Ascending aorta (tissue), 2 donors: ENCODE measurements around the gene C2CD4A. TPM values are rescaled to one million over a fixed set of nuclear protein-coding genes. Genes with fewer than 3 reads are reported as not detected.

Experiments used
- DNase-seq, 2 donors: peaks; one replicate each; pipeline ENCODE4 v3.0.0-alpha.2; 2019; ENCODE audit warnings: low spot score in 2 of 2
- H3K27ac ChIP-seq, 2 donors: fragments of 200-600 bp; sonication (generic); one replicate each; pipeline ENCODE4 v1.5.1; 2016 to 2017; ENCODE audit warnings: mild to moderate bottlenecking in 1 of 2
- H3K27me3 ChIP-seq: fragments of 200-600 bp; sonication (generic); one replicate; pipeline ENCODE4 v1.5.1; 2017
- H3K36me3 ChIP-seq, 2 donors: fragments of 200-600 bp; sonication (generic); one replicate each; pipeline ENCODE4 v1.5.1; 2016
- H3K4me1 ChIP-seq, 2 donors: fragments of 200-600 bp; sonication (generic); one replicate each; pipeline ENCODE4 v1.5.1; 2016 to 2017; ENCODE audit warnings: mild to moderate bottlenecking in 1 of 2
- H3K4me3 ChIP-seq, 2 donors: fragments of 200-600 bp; sonication (generic); one replicate each; pipeline ENCODE4 v1.5.1; 2016 to 2017; ENCODE audit warnings: mild to moderate bottlenecking in 1 of 2
- H3K9me3 ChIP-seq, 2 donors: fragments of 200-600 bp; sonication (generic); one replicate each; pipeline ENCODE4 v1.5.1; 2016
- CTCF ChIP-seq, 3 experiments: fragments of 200-600 bp in 2 of 3; fragments of 450-650 bp in 1 of 3; sonication (generic) in 2 of 3; IDR thresholded peaks; one replicate each; pipeline ENCODE4 v1.5.1; 2016 to 2019; ENCODE audit warnings: antibody characterized with exemption in 3 of 3, mild to moderate bottlenecking in 1 of 3, moderate library complexity in 1 of 3
- intact Hi-C: fragments of 100-400 bp; cut with DNase I; formaldehyde crosslinking; loops from one replicate; pipeline ENCODE4 v1.15.1; 2023
- total RNA-seq: library from RNA; depleted of rRNA; stranded (reverse); fragments of >200 nt; gene quantifications from one replicate; pipeline ENCODE4 v1.1.0, GENCODE V29; 2016

Gene C2CD4A
- total RNA-seq, 1 donor from 2014 or later = not detected

- intact Hi-C loops = no loop called here
Observed at GRCh38 chr15:62058327-62059028, 8.3 kb upstream of the C2CD4A start.

GRCh38 chr15:62059108-62059815 lies 7.5 kb upstream of the C2CD4A start:
- intact Hi-C loops = no loop called here
- Histone ChIP-seq H3K27ac (peak overlapping the region; percentile 90 to 91), H3K4me3 (peak overlapping the region; percentile 90 to 93), H3K27me3 (no peaks in the 10 kb centered on the region), H3K9me3 (no peaks in the 10 kb centered on the region), H3K4me1 (peaks cover 2 to 3% of the 10 kb centered on the region in 2 donors), H3K36me3 (no peaks in the 10 kb centered on the region)
- no peak for DNase-seq
- TF ChIP-seq CTCF (IDR thresholded peaks at IDR 0.05) = no peak

More at GRCh38 chr15:62058327-62059028, 8.3 kb upstream of the C2CD4A start:
- H3K27me3 ChIP-seq = no peaks in the 10 kb centered on the region
- no peak for DNase-seq
- no peaks in the 10 kb centered on the region for H3K9me3 ChIP-seq
- H3K36me3 ChIP-seq = no peaks in the 10 kb centered on the region
- no peak overlapping the region for H3K27ac ChIP-seq
- TF ChIP-seq CTCF (IDR thresholded peaks at IDR 0.05) = no peak
- peaks cover 2 to 3% of the 10 kb centered on the region in 2 donors for H3K4me1 ChIP-seq
- no peak overlapping the region for H3K4me3 ChIP-seq

- Histone ChIP-seq H3K9me3 (no peaks in the 10 kb centered on the region), H3K27me3 (no peaks in the 10 kb centered on the region), H3K36me3 (no peaks in the 10 kb centered on the region), H3K4me3 (peak overlapping the region; percentile 90 to 93), H3K4me1 (peaks cover 2 to 3% of the 10 kb centered on the region in 2 donors), H3K27ac (peak overlapping the region; percentile 90 to 91)
- intact Hi-C loops = no loop called here
- DNase-seq = peak in 1 of 2 donors; percentile 66
- TF ChIP-seq CTCF (IDR thresholded peaks at IDR 0.05) = no peak
Observed at GRCh38 chr15:62059816-62060112, 7.0 kb upstream of the C2CD4A start.

GRCh38 chr15:62060113-62060895 lies 6.5 kb upstream of the C2CD4A start, which contains the start of gene VPS13C:
TSS of gene VPS13C (minus strand) at chr15:62060447. CDS start at chr15:62060374, 73 bp downstream.
- Histone ChIP-seq H3K4me1 (peaks cover 2 to 3% of the 10 kb centered on the region in 2 donors), H3K27ac (peak within 1 kb of the TSS; percentile 90 to 91), H3K4me3 (peak within 1 kb of the TSS; percentile 90 to 93), H3K27me3 (no peaks in the 10 kb centered on the region), H3K36me3 (no peaks in the 10 kb centered on the region), H3K9me3 (no peaks in the 10 kb centered on the region)
- peak; percentile 75 to 96 for DNase-seq
- intact Hi-C loops = no loop called here
- peak; percentile 60 to 85 (median 82) for TF ChIP-seq CTCF (IDR thresholded peaks at IDR 0.05)

- TF ChIP-seq CTCF (IDR thresholded peaks at IDR 0.05) = no peak
- Histone ChIP-seq H3K36me3 (no peaks in the 10 kb centered on the region), H3K9me3 (no peaks in the 10 kb centered on the region), H3K27me3 (no peaks in the 10 kb centered on the region), H3K27ac (peak overlapping the region; percentile 74 to 91), H3K4me1 (peaks cover 2 to 3% of the 10 kb centered on the region in 2 donors), H3K4me3 (peak overlapping the region; percentile 90 to 93)
- no peak for DNase-seq
- intact Hi-C loops = no loop called here
Observed at GRCh38 chr15:62060896-62061280, 5.9 kb upstream of the C2CD4A start.
